Muscle of leg (tissue), 16 donors: ENCODE results near the gene DMAC2L. TPM values are rescaled to one million over a fixed set of nuclear protein-coding genes. Genes with fewer than 3 reads are reported as not detected.
A peak's percentile ranks its signal among the peaks of the same experiment; 100 is the strongest.

Experiments
- DNase-seq: peaks from one replicate; pipeline ENCODE4 v3.0.0; 2013
- H3K27ac ChIP-seq: one replicate; pipeline ENCODE4 v1.5.1; 2013; ENCODE audit warnings: mild to moderate bottlenecking, low read length, control low read depth
- H3K27me3 ChIP-seq: one replicate; pipeline ENCODE4 v1.6.1; 2013; ENCODE audit warnings: low read length; ENCODE audit not compliant: control insufficient read depth, insufficient read depth
- H3K36me3 ChIP-seq: one replicate; pipeline ENCODE4 v1.6.1; 2013; ENCODE audit warnings: low read length; ENCODE audit not compliant: control insufficient read depth, insufficient read depth
- H3K4me1 ChIP-seq: one replicate; pipeline ENCODE4 v1.6.1; 2013; ENCODE audit warnings: low read length; ENCODE audit not compliant: control insufficient read depth, insufficient read depth
- H3K4me3 ChIP-seq: one replicate; pipeline ENCODE4 v1.5.1; 2013; ENCODE audit warnings: low read length, control low read depth
- H3K9me3 ChIP-seq: replicated peaks from 2 replicates; pipeline ENCODE4 v1.6.1; 2013; ENCODE audit warnings: low read depth, low read length; ENCODE audit not compliant: control insufficient read depth
- WGBS: methylation state at CpG from one replicate; pipeline ENCODE4 v1.1.5; 2013; ENCODE audit warnings: missing lambda C conversion rate; ENCODE audit not compliant: insufficient coverage; 5-methylcytosine and 5-hydroxymethylcytosine counted together
- long read RNA-seq, 11 donors: transcript quantifications; one replicate each; lab custom pipeline, GENCODE V29; 2026
- polyA plus RNA-seq, 8 donors: library from polyadenylated mRNA; unstranded; fragments of 120-200 nt; gene quantifications; one replicate each; pipeline versions ENCODE4 v1.2.1 to v1.2.3, GENCODE V29; 2013; ENCODE audit warnings: inconsistent platforms in 1 of 8, low replicate concordance in 1 of 8; ENCODE audit not compliant: insufficient read length in 8 of 8, insufficient read depth in 1 of 8
- total RNA-seq: library from RNA; stranded (reverse); fragments of 120-200 nt; gene quantifications from one replicate; pipeline ENCODE4 v1.2.4, GENCODE V29; 2013

Gene DMAC2L
- total RNA-seq (6.7 TPM), polyA plus RNA-seq (10 to 100 TPM; 13.7 to 19.1 (median 15.1) TPM)
- long read RNA-seq, donor 1, partial matches to known transcripts: 0 of 2 reads
- long read RNA-seq, donor 1, other reads (novel, unspliced or antisense): 0 of 2 reads
- long read RNA-seq, donor 2: 0 reads
- long read RNA-seq, donor 3, transcript ATP5S-207 (5 exons, 2,008 nt): major isoform, 9 of 9 reads
- long read RNA-seq, donor 3, partial matches to known transcripts: 0 of 9 reads
- long read RNA-seq, donor 3, other reads (novel, unspliced or antisense): 0 of 9 reads
- long read RNA-seq, donor 4, partial matches to known transcripts: 0 of 2 reads
- long read RNA-seq, donor 4, other reads (novel, unspliced or antisense): 0 of 2 reads
- long read RNA-seq, donor 5, transcript ATP5S-207 (5 exons, 2,008 nt): major isoform, 5 of 29 reads
- long read RNA-seq, donor 5, partial matches to known transcripts: 24 of 29 reads
- long read RNA-seq, donor 5, other reads (novel, unspliced or antisense): 0 of 29 reads
- long read RNA-seq, donor 6, transcript ATP5S-207 (5 exons, 2,008 nt): major isoform, 7 of 30 reads
- long read RNA-seq, donor 6, partial matches to known transcripts: 23 of 30 reads
- long read RNA-seq, donor 6, other reads (novel, unspliced or antisense): 0 of 30 reads
- long read RNA-seq, donor 7, partial matches to known transcripts: 7 of 10 reads
- long read RNA-seq, donor 7, other reads (novel, unspliced or antisense): 0 of 10 reads
- long read RNA-seq, donor 8, partial matches to known transcripts: 0 of 2 reads
- long read RNA-seq, donor 8, other reads (novel, unspliced or antisense): 0 of 2 reads
- long read RNA-seq, donor 9, partial matches to known transcripts: 0 of 4 reads
- long read RNA-seq, donor 9, other reads (novel, unspliced or antisense): 0 of 4 reads
- long read RNA-seq, donor 10, partial matches to known transcripts: 0 of 4 reads
- long read RNA-seq, donor 10, other reads (novel, unspliced or antisense): 0 of 4 reads
- long read RNA-seq, donor 11, partial matches to known transcripts: 0 of 1 reads
- long read RNA-seq, donor 11, other reads (novel, unspliced or antisense): 0 of 1 reads

- Histone ChIP-seq H3K9me3 (no peaks in the 10 kb centered on the region), H3K27me3 (no peaks in the 10 kb centered on the region), H3K4me1 (peaks cover 8% of the 10 kb centered on the region), H3K36me3 (no peaks in the 10 kb centered on the region), H3K27ac (peak within 1 kb of the TSS; percentile 95), H3K4me3 (peak within 1 kb of the TSS; percentile 95)
- peak; percentile 98 for DNase-seq
- WGBS: 0% methylated on average over 64 of the region's 83 CpGs
Measured at GRCh38 chr14:50311972-50312733, at the start of gene DMAC2L, which contains the start of gene L2HGDH. TSS of gene DMAC2L (plus strand) at chr14:50312324. CDS start at chr14:50321488, 9,164 bp downstream. TSS of gene L2HGDH (minus strand) at chr14:50312229. CDS start at chr14:50312150, 79 bp downstream.

GRCh38 chr14:50262865-50263264, 49.3 kb upstream of the DMAC2L start:
- WGBS: no CpG with 5 or more reads among the region's 2 CpGs
- no peak overlapping the region for H3K4me3 ChIP-seq
- no peaks in the 10 kb centered on the region for H3K4me1 ChIP-seq
- H3K36me3 ChIP-seq: no peaks in the 10 kb centered on the region
- no peaks in the 10 kb centered on the region for H3K9me3 ChIP-seq
- DNase-seq: peak; percentile 4
- H3K27ac ChIP-seq: peak overlapping the region; percentile 56
- no peaks in the 10 kb centered on the region for H3K27me3 ChIP-seq

GRCh38 chr14:50263321-50263720, 48.8 kb upstream of the DMAC2L start:
- peak overlapping the region; percentile 56 for H3K27ac ChIP-seq
- 47% methylated on average over 3 of the region's 4 CpGs for WGBS
- DNase-seq: peak; percentile 40

GRCh38 chr14:50265029-50265428, 47.1 kb upstream of the DMAC2L start:
- H3K4me3 ChIP-seq: no peak overlapping the region
- no peaks in the 10 kb centered on the region for H3K4me1 ChIP-seq
- H3K27ac ChIP-seq: no peak overlapping the region
- no peak for DNase-seq
- no peaks in the 10 kb centered on the region for H3K9me3 ChIP-seq
- no peaks in the 10 kb centered on the region for H3K36me3 ChIP-seq
- no peaks in the 10 kb centered on the region for H3K27me3 ChIP-seq

More at GRCh38 chr14:50263321-50263720, 48.8 kb upstream of the DMAC2L start:
- no peaks in the 10 kb centered on the region for H3K36me3 ChIP-seq
- no peaks in the 10 kb centered on the region for H3K4me1 ChIP-seq
- no peaks in the 10 kb centered on the region for H3K9me3 ChIP-seq
- no peak overlapping the region for H3K4me3 ChIP-seq
- no peaks in the 10 kb centered on the region for H3K27me3 ChIP-seq

- H3K36me3 ChIP-seq: no peaks in the 10 kb centered on the region
- no peaks in the 10 kb centered on the region for H3K9me3 ChIP-seq
- no peak overlapping the region for H3K27ac ChIP-seq
- no peaks in the 10 kb centered on the region for H3K27me3 ChIP-seq
- H3K4me1 ChIP-seq: no peaks in the 10 kb centered on the region
- 92% methylated on average over 2 of the region's 6 CpGs for WGBS
- H3K4me3 ChIP-seq: no peak overlapping the region
- no peak for DNase-seq
Measured at GRCh38 chr14:50270932-50271331, 41.2 kb upstream of the DMAC2L start.

GRCh38 chr14:50272498-50272897, 39.6 kb upstream of the DMAC2L start:
- H3K4me3 ChIP-seq: no peak overlapping the region
- no CpG with 5 or more reads among the region's 1 CpG for WGBS
- no peaks in the 10 kb centered on the region for H3K9me3 ChIP-seq

GRCh38 chr14:50285861-50286260, 26.3 kb upstream of the DMAC2L start:
- DNase-seq: no peak
- no peaks in the 10 kb centered on the region for H3K27me3 ChIP-seq
- no peaks in the 10 kb centered on the region for H3K9me3 ChIP-seq
- H3K4me1 ChIP-seq: no peaks in the 10 kb centered on the region
- H3K36me3 ChIP-seq: peaks cover 2% of the 10 kb centered on the region
- no peak overlapping the region for H3K4me3 ChIP-seq
- no peak overlapping the region for H3K27ac ChIP-seq

More at GRCh38 chr14:50272498-50272897, 39.6 kb upstream of the DMAC2L start:
- no peak for DNase-seq
- Histone ChIP-seq H3K36me3 (no peaks in the 10 kb centered on the region), H3K4me1 (no peaks in the 10 kb centered on the region), H3K27ac (no peak overlapping the region), H3K27me3 (no peaks in the 10 kb centered on the region)

- Histone ChIP-seq H3K4me1 (no peaks in the 10 kb centered on the region), H3K4me3 (no peak overlapping the region), H3K9me3 (no peaks in the 10 kb centered on the region), H3K27me3 (no peaks in the 10 kb centered on the region), H3K36me3 (peaks cover 2% of the 10 kb centered on the region), H3K27ac (no peak overlapping the region)
- WGBS: no CpG with 5 or more reads among the region's 5 CpGs
- no peak for DNase-seq
Measured at GRCh38 chr14:50288146-50288545, 24.0 kb upstream of the DMAC2L start.

GRCh38 chr14:50290306-50290705, 21.8 kb upstream of the DMAC2L start:
- Histone ChIP-seq H3K4me3 (no peak overlapping the region), H3K27ac (no peak overlapping the region), H3K27me3 (no peaks in the 10 kb centered on the region), H3K9me3 (no peaks in the 10 kb centered on the region), H3K36me3 (no peaks in the 10 kb centered on the region), H3K4me1 (no peaks in the 10 kb centered on the region)
- no peak for DNase-seq
- WGBS: no CpG with 5 or more reads among the region's 5 CpGs
